B cell (primary cell): ENCODE measurements around the gene RNF112.

ENCODE experiments used
- CTCF ChIP-seq: fragments of 200-600 bp; IDR thresholded peaks from one replicate; pipeline ENCODE4 v1.8.0; 2022; ENCODE audit warnings: antibody characterized with exemption, mild to moderate bottlenecking
- EZH2 ChIP-seq: IDR thresholded peaks from 2 replicates; pipeline ENCODE4 v1.6.1; 2012; ENCODE audit warnings: borderline replicate concordance, low read depth, mild to moderate bottlenecking, moderate library complexity, low read length; ENCODE audit not compliant: insufficient read depth, poor library complexity, severe bottlenecking

GRCh38 chr17:19366637-19366972, 44.4 kb upstream of the RNF112 start:
- TF ChIP-seq CTCF (no peak), EZH2 (no peak)
